ENCODE results near the gene SPATA13. TPM values are rescaled to one million over a fixed set of nuclear protein-coding genes. Genes with fewer than 3 reads are reported as not detected.

The SPATA13 gene
- total and polyA plus RNA-seq, 12 donors: 3.3 to 21.4 (median 10.2) TPM

- DNase-seq (no peak), ATAC-seq (no peak)
- Histone ChIP-seq H3K9me3 (no peaks in the 10 kb centered on the region), H3K4me3 (no peak overlapping the region), H3K4me1 (no peaks in the 10 kb centered on the region), H3K36me3 (no peaks in the 10 kb centered on the region), H3K27me3 (no peaks in the 10 kb centered on the region), H3K27ac (no peak overlapping the region)
- intact Hi-C loops (cut with DNase I): no loop called here
- 97 to 98% methylated on average over 5 of the region's 5 CpGs for WGBS, 2 donors
- TF ChIP-seq CTCF (IDR thresholded peaks at IDR 0.05): no peak
Measured at GRCh38 chr13:24242100-24242499, 81.6 kb downstream of the SPATA13 start.

- H3K27ac ChIP-seq: no peak overlapping the region
- ATAC-seq (no peak), DNase-seq (no peak)
- H3K27me3 ChIP-seq: no peaks in the 10 kb centered on the region
- no peaks in the 10 kb centered on the region for H3K4me1 ChIP-seq
- no peak for TF ChIP-seq CTCF (IDR thresholded peaks at IDR 0.05)
- intact Hi-C loops (cut with DNase I): no loop called here
- WGBS, 2 donors: 87 to 92% methylated on average over 2 of the region's 2 CpGs
- H3K36me3 ChIP-seq: no peaks in the 10 kb centered on the region
- H3K4me3 ChIP-seq: no peak overlapping the region
- no peaks in the 10 kb centered on the region for H3K9me3 ChIP-seq
Measured at GRCh38 chr13:24243302-24243701, 82.8 kb downstream of the SPATA13 start.

GRCh38 chr13:24244802-24245201, 84.3 kb downstream of the SPATA13 start:
- Histone ChIP-seq H3K4me3 (no peak overlapping the region), H3K4me1 (peaks cover 0 to 4% (median 0%) of the 10 kb centered on the region in 9 donors), H3K36me3 (peaks cover 0 to 7% (median 0%) of the 10 kb centered on the region in 9 donors), H3K27ac (no peak overlapping the region), H3K9me3 (no peaks in the 10 kb centered on the region), H3K27me3 (no peaks in the 10 kb centered on the region)
- DNase-seq: no peak
- no peak for TF ChIP-seq CTCF (IDR thresholded peaks at IDR 0.05)
- intact Hi-C loops (cut with DNase I): loop anchor here in 1 of 10 donors (5.0 kb wide), 1 partner anchor 118 kb away; no protein-coding TSS in a partner anchor
- ATAC-seq: no peak
- WGBS, 2 donors: 93 to 96% methylated on average over 6 of the region's 6 CpGs

- 70 to 73% methylated on average over 5 of the region's 5 CpGs for WGBS, 2 donors
- peaks cover 0 to 11% (median 0%) of the 10 kb centered on the region in 9 donors for H3K36me3 ChIP-seq
- no peak for TF ChIP-seq CTCF (IDR thresholded peaks at IDR 0.05)
- H3K27me3 ChIP-seq: no peaks in the 10 kb centered on the region
- H3K9me3 ChIP-seq: no peaks in the 10 kb centered on the region
- DNase-seq (no peak), ATAC-seq (no peak)
- peaks cover 0 to 15% (median 0%) of the 10 kb centered on the region in 9 donors for H3K4me1 ChIP-seq
- no peak overlapping the region for H3K27ac ChIP-seq
- H3K4me3 ChIP-seq: no peak overlapping the region
- intact Hi-C loops (cut with DNase I): loop anchor here in 1 of 10 donors (5.0 kb wide), 1 partner anchor 120 kb away; no protein-coding TSS in a partner anchor
Measured at GRCh38 chr13:24247016-24247415, 86.5 kb downstream of the SPATA13 start.
